Stimulated activated effector memory CD8-positive, alpha-beta T cell treated with anti-CD3 and anti-CD28 coated beads, Interleukin-12 subunit alpha, Interleukin-12 subunit beta, amount 100 ng/mL, for 72 hours (primary cell): ENCODE data around the gene CXCL17.
A peak's percentile ranks its signal among the peaks of the same experiment; 100 is the strongest.

Source experiments
- ATAC-seq: fragments of 150-1000 bp; cut with Tn5 transposase; 2 replicates; pipeline ENCODE4 v1.10.0; 2021
- DNase-seq, 2 donors: peaks; one replicate each; pipeline ENCODE4 v3.0.0; 2021 to 2022; ENCODE audit warnings: low spot score in 2 of 2
- H3K27ac Mint-ChIP-seq: one replicate; pipeline ENCODE4 v1.8.0; 2022; ENCODE audit warnings: mild to moderate bottlenecking, mixed read lengths
- H3K36me3 Mint-ChIP-seq: one replicate; pipeline ENCODE4 v1.8.0; 2022; ENCODE audit warnings: mild to moderate bottlenecking, mixed read lengths
- H3K4me1 Mint-ChIP-seq: one replicate; pipeline ENCODE4 v1.8.0; 2022; ENCODE audit warnings: mixed read lengths
- H3K4me3 Mint-ChIP-seq: one replicate; pipeline ENCODE4 v1.8.0; 2022; ENCODE audit warnings: mild to moderate bottlenecking, mixed read lengths
- H3K9me3 Mint-ChIP-seq: one replicate; pipeline ENCODE4 v1.8.0; 2022; ENCODE audit warnings: mixed read lengths

The CXCL17 gene

DNA sequence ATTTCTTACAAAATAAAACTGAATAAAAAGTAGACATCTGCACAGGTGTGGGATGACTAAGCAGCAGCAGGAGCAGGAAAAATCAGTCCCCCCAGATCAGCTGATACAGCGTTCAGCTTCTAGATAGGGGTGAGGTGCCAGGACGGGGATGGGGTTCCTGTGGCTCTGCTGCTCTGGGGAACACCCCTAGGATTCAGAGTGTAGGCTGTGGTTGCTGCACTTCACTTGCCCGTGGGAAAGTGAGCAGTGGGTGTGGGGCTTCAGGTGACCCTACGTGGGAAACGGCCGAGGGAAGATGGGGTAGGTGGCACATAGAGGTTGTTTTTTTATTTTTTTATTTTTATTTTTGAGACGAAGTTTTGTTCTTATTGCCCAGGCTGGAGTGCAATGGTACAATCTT, 3.2 kb upstream of the CXCL17 start:
- Mint-ChIP-seq H3K9me3 (no peaks in the 10 kb centered on the region), H3K27ac (no peak overlapping the region), H3K4me1 (peaks cover 6% of the 10 kb centered on the region), H3K4me3 (no peak overlapping the region), H3K36me3 (no peaks in the 10 kb centered on the region)
- ATAC-seq (no peak), DNase-seq (no peak)

DNA sequence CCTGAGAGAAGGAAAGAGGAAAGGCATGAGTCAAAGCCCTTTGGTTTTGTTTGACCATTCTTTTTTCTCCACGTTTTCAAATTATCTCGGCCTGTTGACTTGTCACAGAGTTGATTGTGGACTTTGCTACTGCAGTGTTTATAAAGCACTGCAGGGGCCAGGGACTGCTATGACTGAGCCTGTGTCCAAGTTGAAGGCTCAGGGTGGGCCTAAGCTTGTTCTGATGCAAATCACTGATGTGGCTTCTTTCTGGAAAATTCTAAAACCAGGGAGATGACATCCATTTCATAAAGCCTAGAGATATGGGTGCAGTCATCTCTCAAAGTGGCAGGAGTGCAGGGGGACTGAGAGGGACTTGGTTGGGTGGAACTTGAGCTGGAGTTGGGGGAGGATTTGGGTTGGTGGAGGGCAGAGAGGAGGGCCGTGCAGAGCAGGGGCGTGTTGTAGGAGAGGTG, 1.2 kb upstream of the CXCL17 start:
- no peaks in the 10 kb centered on the region for H3K9me3 Mint-ChIP-seq
- no peak overlapping the region for H3K4me3 Mint-ChIP-seq
- H3K36me3 Mint-ChIP-seq: no peaks in the 10 kb centered on the region

DNA sequence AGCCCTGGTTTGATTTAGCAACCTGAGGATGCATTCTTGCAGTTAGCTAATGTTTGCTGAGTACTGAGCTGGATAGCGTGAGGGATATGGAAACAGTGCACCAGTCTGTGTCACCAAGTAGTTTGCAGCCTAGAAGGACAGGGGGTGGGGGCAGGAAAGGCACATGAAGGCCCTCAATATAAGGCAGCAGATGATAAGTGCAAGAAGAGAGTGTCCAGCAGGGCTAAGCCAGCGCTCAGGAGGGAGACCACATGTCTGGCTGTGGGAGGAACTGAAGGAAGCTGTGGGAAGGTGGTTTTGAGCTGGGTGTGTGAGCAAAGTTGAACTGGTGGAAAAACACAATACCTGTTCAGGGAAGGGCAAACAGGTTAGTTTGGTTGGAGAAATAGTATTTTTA, 1.7 kb downstream of the CXCL17 start:
- H3K4me3 Mint-ChIP-seq: peak overlapping the region; percentile 0
- ATAC-seq: peak; percentile 58

More for the DNA sequence above, 1.2 kb upstream of the CXCL17 start:
- peaks cover 14% of the 10 kb centered on the region for H3K4me1 Mint-ChIP-seq
- no peak for DNase-seq
- H3K27ac Mint-ChIP-seq: peak overlapping the region; percentile 53
- no peak for ATAC-seq

DNA sequence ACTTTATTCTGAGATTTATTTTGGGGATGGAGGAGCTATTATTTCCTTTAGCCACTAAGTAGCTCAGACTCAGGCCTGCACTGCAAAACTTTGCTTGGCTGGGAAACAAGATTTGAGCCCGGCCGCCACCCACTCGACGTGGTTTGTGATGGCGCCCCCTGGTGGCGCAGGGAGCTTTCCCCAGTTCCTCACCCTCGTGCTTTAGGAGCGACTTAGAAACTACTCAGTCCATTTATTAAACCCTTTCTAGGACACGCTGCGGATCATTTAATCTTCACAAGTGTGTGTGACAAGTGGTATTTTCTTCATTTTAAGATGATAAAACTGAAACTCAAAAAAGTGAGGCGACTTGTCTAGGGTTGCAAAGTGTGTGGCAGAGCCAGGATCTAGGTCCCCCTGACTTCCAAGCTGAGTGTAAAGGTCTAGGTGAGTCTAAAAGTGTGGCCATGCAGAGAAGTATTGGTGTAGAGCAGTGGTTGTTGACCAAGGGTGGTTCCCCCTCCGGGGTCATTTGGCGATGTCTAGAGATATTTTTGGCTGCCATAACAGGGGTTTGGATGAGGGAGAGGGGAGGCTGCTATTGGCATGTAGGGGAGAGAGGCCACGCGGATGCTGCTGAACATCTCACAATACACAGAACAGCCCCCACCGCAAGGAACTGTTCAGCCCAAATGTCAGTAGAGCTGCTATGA, 2.2 kb downstream of the CXCL17 start:
- no peaks in the 10 kb centered on the region for H3K9me3 Mint-ChIP-seq
- peak overlapping the region; percentile 0 for H3K4me3 Mint-ChIP-seq
- peaks cover 21% of the 10 kb centered on the region for H3K4me1 Mint-ChIP-seq
- no peaks in the 10 kb centered on the region for H3K36me3 Mint-ChIP-seq
- DNase-seq (peak; percentile 79 to 89), ATAC-seq (peak; percentile 77)
- H3K27ac Mint-ChIP-seq: peak overlapping the region; percentile 6

More for the DNA sequence above, 1.7 kb downstream of the CXCL17 start:
- Mint-ChIP-seq H3K9me3 (no peaks in the 10 kb centered on the region), H3K36me3 (no peaks in the 10 kb centered on the region), H3K27ac (peak overlapping the region; percentile 6), H3K4me1 (peaks cover 21% of the 10 kb centered on the region)
- no peak for DNase-seq

DNA sequence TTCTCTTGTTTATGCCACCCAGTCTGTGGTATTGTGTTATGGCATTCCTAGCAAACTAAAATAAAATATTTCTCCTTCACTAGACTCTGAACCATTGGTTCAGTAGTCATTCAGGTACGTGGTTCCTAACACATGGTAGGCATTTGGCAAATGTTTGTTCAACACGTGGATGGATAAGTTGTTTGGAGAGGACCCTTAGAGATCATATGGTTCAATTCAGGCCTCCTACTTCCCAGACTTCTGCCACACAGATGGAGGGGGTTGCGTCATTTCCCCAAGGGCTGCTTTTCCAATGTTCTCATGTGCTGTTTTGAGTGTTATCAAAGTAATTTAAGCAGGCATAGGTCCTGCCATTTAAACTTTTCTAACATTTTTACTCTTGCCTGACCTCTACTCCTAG, 6.7 kb downstream of the CXCL17 start:
- no peak overlapping the region for H3K27ac Mint-ChIP-seq
- no peaks in the 10 kb centered on the region for H3K9me3 Mint-ChIP-seq
- H3K4me3 Mint-ChIP-seq: no peak overlapping the region
- peaks cover 21% of the 10 kb centered on the region for H3K4me1 Mint-ChIP-seq
- DNase-seq (no peak), ATAC-seq (no peak)
- no peaks in the 10 kb centered on the region for H3K36me3 Mint-ChIP-seq

DNA sequence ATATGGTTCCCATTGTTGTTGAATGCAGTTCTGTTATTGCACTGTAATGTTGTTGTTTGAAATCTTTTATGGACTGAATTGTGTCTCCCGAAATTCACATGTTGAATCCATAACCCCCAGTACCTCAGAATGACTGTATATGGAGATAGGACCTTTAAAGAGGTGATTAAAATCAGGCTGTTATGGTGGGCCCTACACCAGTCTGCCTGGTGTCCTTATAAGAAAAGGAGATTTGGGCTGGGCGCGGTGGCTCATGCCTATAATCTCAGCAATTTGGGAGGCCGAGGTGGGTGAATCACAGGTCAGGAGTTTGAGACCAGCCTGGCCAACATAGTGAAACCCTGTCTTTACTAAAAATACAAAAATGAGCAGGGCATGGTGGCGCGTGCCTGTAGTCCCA, 7.4 kb downstream of the CXCL17 start:
- DNase-seq (no peak), ATAC-seq (no peak)
- Mint-ChIP-seq H3K36me3 (no peaks in the 10 kb centered on the region), H3K27ac (no peak overlapping the region), H3K4me1 (peaks cover 14% of the 10 kb centered on the region), H3K9me3 (no peaks in the 10 kb centered on the region), H3K4me3 (no peak overlapping the region)

DNA sequence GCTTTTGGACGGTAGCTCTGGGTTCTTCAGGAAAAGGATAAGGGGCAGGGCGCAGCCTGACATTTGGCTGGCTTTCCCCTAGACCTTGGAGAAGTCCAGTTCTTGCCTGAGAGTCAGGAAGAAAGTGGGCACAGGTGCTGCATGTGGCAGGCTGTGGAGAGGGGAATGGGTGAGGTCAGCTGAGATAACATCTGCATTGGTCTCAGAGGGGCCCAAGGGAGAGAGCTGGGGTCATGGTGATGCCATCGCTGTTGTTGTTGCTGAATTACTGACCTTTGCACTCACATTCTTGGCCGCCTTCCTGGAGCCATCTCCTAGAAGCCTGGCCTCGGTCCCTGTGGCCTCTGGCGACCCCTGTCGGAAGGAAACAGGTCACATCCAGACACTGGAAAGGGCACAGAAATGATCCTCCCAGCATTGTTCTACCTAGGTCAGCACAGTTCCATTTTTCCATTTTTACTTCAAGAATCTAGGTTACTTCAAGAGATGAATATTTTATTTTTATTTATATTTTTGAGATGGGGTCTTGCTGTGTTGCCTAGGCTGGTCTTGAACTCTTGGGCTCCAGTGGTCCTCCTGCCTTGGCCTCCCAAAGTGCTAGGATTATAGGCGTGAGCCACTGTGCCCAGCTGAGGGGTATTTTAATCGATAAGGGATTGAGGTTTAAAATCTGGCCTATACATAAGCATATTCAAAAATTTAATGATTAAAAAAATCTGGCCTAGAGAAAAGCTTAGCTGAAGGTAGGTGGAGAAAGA, 9.1 kb downstream of the CXCL17 start:
- no peaks in the 10 kb centered on the region for H3K36me3 Mint-ChIP-seq
- H3K9me3 Mint-ChIP-seq: no peaks in the 10 kb centered on the region
- H3K4me1 Mint-ChIP-seq: peaks cover 11% of the 10 kb centered on the region
- peak; percentile 86 for ATAC-seq
- no peak overlapping the region for H3K27ac Mint-ChIP-seq
- DNase-seq: peak; percentile 44 to 80
- H3K4me3 Mint-ChIP-seq: no peak overlapping the region

DNA sequence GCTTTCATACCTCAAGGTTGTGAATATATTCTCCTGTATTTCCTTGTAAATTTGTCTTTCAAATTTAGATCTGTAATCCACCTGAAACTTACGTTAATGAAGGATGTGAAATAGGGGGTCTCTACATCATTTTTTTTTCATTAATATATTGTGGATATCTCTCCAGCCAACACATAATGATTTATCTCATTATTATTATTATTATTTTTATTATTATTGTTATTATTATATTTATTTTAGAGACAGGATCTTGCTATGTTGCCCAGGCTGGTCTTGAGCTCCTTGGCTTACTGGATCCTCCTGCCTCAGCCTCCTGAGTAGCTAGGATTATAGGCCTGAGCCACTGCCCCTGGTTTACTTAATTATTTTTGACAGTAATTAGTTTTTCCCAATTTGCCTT, 11.3 kb downstream of the CXCL17 start:
- no peaks in the 10 kb centered on the region for H3K36me3 Mint-ChIP-seq
- ATAC-seq: no peak
- H3K4me3 Mint-ChIP-seq: no peak overlapping the region
- peaks cover 5% of the 10 kb centered on the region for H3K4me1 Mint-ChIP-seq
- H3K9me3 Mint-ChIP-seq: no peaks in the 10 kb centered on the region
- H3K27ac Mint-ChIP-seq: no peak overlapping the region
- no peak for DNase-seq

DNA sequence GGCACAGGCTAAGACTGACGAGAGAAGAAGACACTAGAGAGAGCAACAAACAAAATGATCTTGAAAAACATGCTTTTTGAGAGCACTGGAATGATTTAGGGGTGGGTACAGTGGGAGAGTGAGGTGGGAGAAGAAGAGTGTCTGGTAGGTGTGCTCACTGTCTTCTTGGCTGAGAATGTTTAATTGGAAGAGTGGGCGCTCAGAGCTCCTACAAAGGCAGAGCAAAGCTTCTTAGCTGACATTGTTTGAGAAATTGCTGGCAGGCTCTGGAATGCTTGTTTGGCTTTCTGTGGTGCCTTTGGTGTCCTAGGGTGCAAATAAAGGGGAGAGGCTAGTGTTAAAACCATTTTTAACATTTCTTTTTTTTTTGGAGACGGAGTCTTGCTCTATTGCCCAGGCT, 14.1 kb downstream of the CXCL17 start:
- ATAC-seq (no peak), DNase-seq (no peak)
- Mint-ChIP-seq H3K4me3 (no peak overlapping the region), H3K27ac (no peak overlapping the region), H3K36me3 (peaks cover 2% of the 10 kb centered on the region), H3K9me3 (no peaks in the 10 kb centered on the region), H3K4me1 (peaks cover 14% of the 10 kb centered on the region)

DNA sequence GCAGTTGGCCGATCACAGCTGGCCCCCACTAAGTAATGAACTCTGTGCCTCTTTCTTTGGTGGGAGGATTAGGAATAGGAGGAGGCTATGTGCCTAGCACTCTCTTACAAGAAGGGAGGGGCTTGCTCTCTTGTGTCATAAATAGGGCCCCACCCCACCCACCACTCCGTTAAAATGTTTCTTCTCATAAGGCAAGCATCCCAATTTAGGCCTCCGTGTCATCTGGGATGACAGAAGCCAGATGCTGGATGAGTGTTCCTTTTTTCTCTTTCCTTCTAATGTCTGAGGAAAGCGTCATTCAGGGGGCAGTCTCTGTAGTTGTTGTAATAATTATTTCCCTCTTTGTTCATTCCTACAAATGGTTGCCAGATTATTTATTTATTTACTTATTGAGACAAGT, 15.4 kb downstream of the CXCL17 start, which contains the start of gene LIPE:
TSS of gene LIPE (minus strand) at position 76 of the 400 bp plus-strand sequence. CDS start 239 bp downstream, outside the sequence.
- Mint-ChIP-seq H3K4me3 (no peak within 1 kb of the TSS), H3K36me3 (peaks cover 6% of the 10 kb centered on the region), H3K9me3 (no peaks in the 10 kb centered on the region), H3K4me1 (peaks cover 22% of the 10 kb centered on the region), H3K27ac (no peak within 1 kb of the TSS)
- DNase-seq (no peak), ATAC-seq (no peak)

DNA sequence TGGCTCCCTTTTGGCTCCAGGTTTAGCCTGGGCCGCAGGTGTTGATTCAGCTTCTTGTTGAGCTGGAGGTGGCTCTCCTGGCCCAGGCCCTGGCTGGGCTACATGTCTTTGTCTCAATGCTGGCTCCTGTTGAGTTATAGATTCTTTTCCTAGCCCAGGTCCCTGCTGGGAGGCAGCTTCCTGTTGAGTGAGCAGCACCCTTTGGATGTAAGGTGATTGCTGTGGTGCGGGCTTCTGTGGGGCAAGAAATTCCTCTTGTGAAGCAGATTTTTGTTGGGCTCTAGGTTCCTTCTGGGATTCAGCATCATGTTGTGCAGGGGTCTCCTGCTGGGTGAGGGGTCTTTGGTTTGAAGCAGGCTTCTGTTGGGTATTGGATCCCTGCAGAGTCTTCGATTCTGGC, 16.1 kb downstream of the CXCL17 start:
- DNase-seq (no peak), ATAC-seq (no peak)
- peaks cover 28% of the 10 kb centered on the region for H3K4me1 Mint-ChIP-seq
- peaks cover 6% of the 10 kb centered on the region for H3K36me3 Mint-ChIP-seq
- no peak overlapping the region for H3K4me3 Mint-ChIP-seq
- H3K9me3 Mint-ChIP-seq: no peaks in the 10 kb centered on the region
- no peak overlapping the region for H3K27ac Mint-ChIP-seq

DNA sequence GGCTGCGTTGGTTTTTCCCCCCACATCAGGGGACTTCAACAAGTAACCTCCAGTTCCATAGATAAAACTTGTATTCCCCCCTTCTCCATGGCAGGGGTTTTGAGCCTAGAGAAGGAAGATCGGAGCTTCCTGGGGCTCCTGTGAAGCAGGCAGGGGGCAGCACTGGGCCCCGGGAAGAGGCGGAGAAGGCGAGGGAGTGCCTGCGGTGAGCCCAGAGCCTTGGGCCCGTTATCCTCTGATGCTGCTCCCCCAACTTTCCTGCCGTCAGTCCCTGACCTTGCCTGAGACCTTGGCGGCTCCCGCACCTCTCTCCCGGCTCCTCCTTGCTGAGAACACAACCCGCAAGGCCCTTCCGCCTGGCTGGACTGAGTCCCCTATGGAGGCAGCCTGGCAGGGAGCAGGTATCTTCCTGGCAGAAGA, 18.0 kb downstream of the CXCL17 start:
- ATAC-seq (no peak), DNase-seq (no peak)
- Mint-ChIP-seq H3K36me3 (peaks cover 6% of the 10 kb centered on the region), H3K4me1 (peaks cover 47% of the 10 kb centered on the region), H3K9me3 (no peaks in the 10 kb centered on the region), H3K27ac (peak overlapping the region; percentile 93), H3K4me3 (peak overlapping the region; percentile 99)

DNA sequence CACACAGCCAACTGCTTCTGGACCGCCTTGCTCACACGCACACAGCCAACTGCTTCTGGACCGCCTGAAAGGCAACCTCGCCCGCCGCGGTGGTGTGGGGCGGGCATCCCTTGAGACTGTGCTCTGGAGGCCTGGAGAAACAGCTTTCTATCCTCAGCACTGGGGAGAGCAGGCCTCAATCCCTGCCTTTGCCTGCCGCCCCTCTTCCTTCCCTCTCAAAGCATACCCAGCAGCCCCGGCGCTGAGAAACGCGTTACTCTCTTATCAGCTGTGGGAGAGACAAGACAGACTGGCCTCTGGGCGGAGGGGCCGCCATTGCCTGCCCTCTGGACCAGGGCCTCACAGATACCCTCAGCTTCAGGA, 18.4 kb downstream of the CXCL17 start:
- H3K27ac Mint-ChIP-seq: peak overlapping the region; percentile 93
- no peak for ATAC-seq
- H3K4me1 Mint-ChIP-seq: peaks cover 48% of the 10 kb centered on the region
- peaks cover 6% of the 10 kb centered on the region for H3K36me3 Mint-ChIP-seq
- DNase-seq: no peak
- no peaks in the 10 kb centered on the region for H3K9me3 Mint-ChIP-seq
- H3K4me3 Mint-ChIP-seq: peak overlapping the region; percentile 99

DNA sequence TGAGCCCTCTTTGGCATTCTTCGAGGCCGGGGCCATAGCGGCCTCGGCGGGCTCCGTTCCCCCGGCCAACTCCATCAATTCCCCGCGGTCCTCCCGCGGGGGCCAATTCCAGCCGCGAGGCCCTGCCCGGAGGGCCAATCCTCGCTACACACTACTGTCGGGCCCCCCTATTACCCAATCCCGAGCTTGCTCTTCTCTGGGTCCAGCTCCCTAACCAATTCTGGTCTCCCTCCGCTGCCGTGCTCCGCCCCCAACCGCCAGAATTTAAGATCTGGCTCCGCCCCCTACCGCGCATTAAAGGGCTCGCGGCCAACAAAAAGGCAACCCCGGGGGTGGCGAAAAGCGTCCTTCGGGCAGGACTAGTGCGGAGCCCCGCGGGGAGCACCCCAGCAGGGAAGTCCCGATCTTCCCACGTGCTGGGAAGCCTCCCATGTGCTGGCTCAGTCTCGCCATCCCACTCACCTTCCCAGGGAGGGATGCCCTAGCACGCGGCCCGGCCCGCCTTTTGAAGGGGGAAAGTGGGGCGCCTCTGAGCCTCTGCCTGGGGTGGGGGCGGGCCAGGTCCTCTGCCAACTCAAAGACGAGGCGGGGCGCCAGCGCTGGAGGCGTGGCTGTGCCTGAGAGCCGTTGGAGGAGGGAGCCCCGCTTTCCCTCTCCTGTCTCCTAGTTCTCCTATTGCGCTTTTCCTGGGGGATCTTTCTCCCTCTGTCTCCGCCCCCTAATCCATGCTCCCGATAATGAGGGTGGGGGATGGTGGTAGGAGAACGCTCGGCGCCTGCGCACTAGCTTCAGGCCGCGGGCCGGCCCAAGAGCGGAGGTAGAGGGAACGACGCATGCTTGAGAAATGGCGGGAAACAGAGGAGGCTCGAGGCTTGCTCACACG, 19.0 kb downstream of the CXCL17 start:
- ATAC-seq (peak; percentile 95), DNase-seq (peak; percentile 90 to 98)
- Mint-ChIP-seq H3K36me3 (peaks cover 9% of the 10 kb centered on the region), H3K27ac (peak overlapping the region; percentile 93), H3K4me1 (peaks cover 48% of the 10 kb centered on the region), H3K9me3 (no peaks in the 10 kb centered on the region), H3K4me3 (peak overlapping the region; percentile 99)

DNA sequence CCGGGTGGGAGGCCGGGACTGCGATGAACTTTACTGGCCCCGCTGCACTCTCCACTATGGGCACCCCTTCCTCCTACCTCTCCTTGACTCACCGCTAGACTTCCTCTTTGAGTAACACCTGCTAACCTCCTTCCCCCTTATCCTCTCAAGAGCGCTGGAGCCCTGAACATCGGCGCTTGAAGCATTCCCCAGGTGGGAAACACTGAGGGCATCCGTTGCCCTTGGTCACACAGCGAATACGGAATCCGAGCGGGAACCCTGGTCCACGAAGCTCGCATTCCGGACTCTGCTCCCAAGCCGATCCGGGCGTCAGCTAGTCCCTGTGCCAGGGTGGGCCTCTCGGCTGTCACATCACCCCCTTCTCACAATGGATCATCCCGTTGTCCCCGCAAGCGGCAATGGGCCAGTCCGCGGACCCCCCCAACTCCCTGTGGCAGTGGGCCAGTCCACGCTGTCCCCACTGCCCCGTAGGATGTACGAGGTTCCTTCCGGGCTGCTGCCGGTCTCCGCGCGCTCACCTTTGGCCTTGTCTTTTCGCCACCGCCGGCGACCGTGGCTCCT, 19.8 kb downstream of the CXCL17 start:
- Mint-ChIP-seq H3K9me3 (no peaks in the 10 kb centered on the region), H3K36me3 (peaks cover 16% of the 10 kb centered on the region), H3K27ac (peak overlapping the region; percentile 93), H3K4me3 (peak overlapping the region; percentile 99), H3K4me1 (peaks cover 48% of the 10 kb centered on the region)
- ATAC-seq (peak; percentile 69), DNase-seq (no peak)
